Keratinocyte (primary cell): ENCODE results near the gene CFAP43.

Experiments used
- EZH2 ChIP-seq: IDR thresholded peaks from one replicate; pipeline ENCODE4 v1.6.1; 2012; ENCODE audit warnings: inconsistent platforms, mild to moderate bottlenecking, low read length, moderate library complexity
- TF ChIP-seq, protein P1 (sequence below), 3 experiments: IDR thresholded peaks in 1 of 3; conservative IDR thresholded peaks in 1 of 3; optimal IDR thresholded peaks in 1 of 3; 2 replicates in 2 of 3; 3 replicates in 1 of 3; pipeline versions ENCODE3 to v1.5.1; 2011; ENCODE audit warnings: low read length in 3 of 3, mild to moderate bottlenecking in 3 of 3, moderate library complexity in 2 of 3, control low read depth in 1 of 3, inconsistent platforms in 1 of 3; ENCODE audit not compliant: insufficient read depth in 2 of 3; ENCODE audit errors: extremely low read depth in 1 of 3

GRCh38 chr10:104101902-104102301 is 130.3 kb downstream of the CFAP43 start:
- TF ChIP-seq, protein P1, sequence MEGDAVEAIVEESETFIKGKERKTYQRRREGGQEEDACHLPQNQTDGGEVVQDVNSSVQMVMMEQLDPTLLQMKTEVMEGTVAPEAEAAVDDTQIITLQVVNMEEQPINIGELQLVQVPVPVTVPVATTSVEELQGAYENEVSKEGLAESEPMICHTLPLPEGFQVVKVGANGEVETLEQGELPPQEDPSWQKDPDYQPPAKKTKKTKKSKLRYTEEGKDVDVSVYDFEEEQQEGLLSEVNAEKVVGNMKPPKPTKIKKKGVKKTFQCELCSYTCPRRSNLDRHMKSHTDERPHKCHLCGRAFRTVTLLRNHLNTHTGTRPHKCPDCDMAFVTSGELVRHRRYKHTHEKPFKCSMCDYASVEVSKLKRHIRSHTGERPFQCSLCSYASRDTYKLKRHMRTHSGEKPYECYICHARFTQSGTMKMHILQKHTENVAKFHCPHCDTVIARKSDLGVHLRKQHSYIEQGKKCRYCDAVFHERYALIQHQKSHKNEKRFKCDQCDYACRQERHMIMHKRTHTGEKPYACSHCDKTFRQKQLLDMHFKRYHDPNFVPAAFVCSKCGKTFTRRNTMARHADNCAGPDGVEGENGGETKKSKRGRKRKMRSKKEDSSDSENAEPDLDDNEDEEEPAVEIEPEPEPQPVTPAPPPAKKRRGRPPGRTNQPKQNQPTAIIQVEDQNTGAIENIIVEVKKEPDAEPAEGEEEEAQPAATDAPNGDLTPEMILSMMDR (optimal IDR thresholded peaks at IDR 0.05 in 1 of 3, IDR thresholded peaks at IDR 0.05 in 1 of 3, conservative IDR thresholded peaks at IDR 0.05 in 1 of 3; ENCODE audit: extremely low read depth in 1 of 3, insufficient read depth in 2 of 3, low read length in 3 of 3), result no peak
- TF ChIP-seq EZH2, result no peak
